ENCODE measurements around the gene JHY.
"Not testable (repeated sequence)": the region's sequence is repeated elsewhere in the genome, so short reads cannot be mapped to it uniquely, and the experiment has no call there.

Gene JHY

GRCh38 chr11:122861631-122862030, 20.9 kb upstream of the JHY start:
- DNase-seq (ENCODE audit: insufficient read length, low spot score) (no peak), FAIRE-seq (no peak)
- TF ChIP-seq, protein P1, sequence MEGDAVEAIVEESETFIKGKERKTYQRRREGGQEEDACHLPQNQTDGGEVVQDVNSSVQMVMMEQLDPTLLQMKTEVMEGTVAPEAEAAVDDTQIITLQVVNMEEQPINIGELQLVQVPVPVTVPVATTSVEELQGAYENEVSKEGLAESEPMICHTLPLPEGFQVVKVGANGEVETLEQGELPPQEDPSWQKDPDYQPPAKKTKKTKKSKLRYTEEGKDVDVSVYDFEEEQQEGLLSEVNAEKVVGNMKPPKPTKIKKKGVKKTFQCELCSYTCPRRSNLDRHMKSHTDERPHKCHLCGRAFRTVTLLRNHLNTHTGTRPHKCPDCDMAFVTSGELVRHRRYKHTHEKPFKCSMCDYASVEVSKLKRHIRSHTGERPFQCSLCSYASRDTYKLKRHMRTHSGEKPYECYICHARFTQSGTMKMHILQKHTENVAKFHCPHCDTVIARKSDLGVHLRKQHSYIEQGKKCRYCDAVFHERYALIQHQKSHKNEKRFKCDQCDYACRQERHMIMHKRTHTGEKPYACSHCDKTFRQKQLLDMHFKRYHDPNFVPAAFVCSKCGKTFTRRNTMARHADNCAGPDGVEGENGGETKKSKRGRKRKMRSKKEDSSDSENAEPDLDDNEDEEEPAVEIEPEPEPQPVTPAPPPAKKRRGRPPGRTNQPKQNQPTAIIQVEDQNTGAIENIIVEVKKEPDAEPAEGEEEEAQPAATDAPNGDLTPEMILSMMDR (IDR thresholded peaks at IDR 0.05; ENCODE audit: insufficient read depth, missing control alignments): no peak

DNA sequence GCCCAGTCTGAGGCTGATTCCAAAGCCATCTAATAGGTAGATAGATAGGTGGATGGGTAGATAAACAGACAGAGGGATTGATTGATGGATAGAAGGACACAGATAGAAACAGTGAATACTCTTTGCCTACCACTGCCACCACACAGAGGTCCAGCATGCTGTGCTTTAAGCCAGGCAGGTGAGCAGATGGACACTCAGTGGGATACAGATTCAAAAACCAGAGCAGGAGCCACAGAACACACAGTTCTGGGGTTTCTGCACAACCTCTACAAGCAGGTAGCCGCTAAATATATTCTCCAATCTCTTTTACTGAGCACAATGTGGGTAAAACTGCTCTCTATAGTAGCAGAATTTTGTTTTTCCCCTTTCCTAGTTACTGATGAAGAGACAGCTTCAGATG, 20.5 kb upstream of the JHY start:
- TF ChIP-seq, protein P1 (IDR thresholded peaks at IDR 0.05; ENCODE audit: insufficient read depth, missing control alignments): no peak
- DNase-seq (ENCODE audit: insufficient read length, low spot score) (no peak), FAIRE-seq (no peak)

DNA sequence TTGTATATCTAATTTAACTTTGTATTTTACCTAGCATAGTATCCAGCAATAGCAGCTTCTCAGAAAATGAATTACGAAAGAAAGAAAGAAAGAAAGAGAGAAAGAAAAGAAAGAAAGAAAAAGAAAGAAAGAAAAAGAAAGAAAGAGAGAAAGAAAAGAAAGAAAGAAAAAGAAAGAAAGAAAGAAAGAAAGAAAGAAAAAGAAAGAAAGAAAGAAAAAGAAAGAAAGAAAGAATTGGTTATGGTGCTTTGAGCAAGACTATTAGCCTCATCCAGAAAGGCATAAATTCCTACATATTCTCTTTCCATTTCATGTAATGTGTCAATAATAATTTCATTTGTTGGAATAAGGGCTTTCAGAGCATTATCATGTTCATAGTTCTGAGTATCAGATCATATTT, 19.4 kb upstream of the JHY start:
- not testable (repeated sequence) for DNase-seq (ENCODE audit: insufficient read length, low spot score); FAIRE-seq

- DNase-seq (ENCODE audit: insufficient read length, low spot score): no peak
- FAIRE-seq: no peak
- TF ChIP-seq, protein P1 (IDR thresholded peaks at IDR 0.05; ENCODE audit: insufficient read depth, missing control alignments): peak; percentile 86
Measured at GRCh38 chr11:122863704-122864326, 18.7 kb upstream of the JHY start.

DNA sequence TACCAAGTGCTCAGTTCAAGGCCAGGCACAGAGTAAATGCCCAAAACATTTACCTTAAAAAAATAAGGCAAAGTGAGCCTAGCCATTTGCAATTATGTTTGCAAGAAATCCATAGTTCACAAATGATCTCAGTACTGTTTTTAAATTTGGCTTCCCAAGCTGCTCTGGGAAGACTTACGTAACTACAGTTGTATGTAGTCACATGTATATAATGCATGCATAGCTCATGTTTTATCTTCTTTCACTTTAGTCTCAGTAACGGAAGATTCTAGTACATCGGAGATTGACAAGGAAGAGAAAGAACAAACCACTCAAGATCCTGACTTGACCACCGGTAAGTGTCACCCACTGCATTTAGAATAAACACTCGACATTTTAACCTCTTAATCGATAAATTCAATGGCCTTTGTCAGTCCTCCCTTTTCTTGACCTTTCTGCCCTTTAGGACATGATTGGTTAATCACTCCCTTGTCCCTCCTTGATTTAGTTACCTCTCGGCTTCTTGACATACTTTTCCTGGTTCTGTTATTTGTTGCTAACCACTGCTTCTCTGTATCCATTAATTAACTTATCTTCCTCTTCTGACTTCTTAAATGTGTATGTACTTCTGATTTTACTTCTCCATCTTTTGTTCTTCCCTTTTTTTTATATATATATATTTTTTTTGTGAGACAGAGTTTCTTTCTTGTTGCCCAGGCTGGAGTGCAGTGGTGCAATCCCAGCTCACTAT, 18.0 kb upstream of the JHY start:
- FAIRE-seq: no peak
- TF ChIP-seq, protein P1 (IDR thresholded peaks at IDR 0.05; ENCODE audit: insufficient read depth, missing control alignments): no peak
- DNase-seq (ENCODE audit: insufficient read length, low spot score): no peak

DNA sequence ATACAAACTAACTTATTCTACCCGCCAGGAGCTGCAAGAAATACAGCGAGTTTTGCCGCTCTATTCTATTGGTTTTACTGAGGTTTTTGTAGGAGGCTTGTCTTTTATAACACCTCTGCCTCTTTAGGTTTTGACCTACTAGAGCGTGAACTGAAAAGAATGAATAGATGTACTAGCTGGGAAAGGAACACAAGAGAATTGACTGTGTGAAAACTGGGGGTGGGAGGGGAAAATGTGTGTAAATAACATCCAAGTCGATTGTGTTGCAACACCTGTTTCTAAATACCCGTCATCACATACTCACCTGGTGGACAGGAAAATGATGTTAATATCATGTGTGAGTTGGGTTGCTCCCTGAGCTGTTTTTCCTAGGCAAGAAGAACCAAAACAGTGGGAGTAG, 12.9 kb upstream of the JHY start:
- TF ChIP-seq, protein P1 (IDR thresholded peaks at IDR 0.05; ENCODE audit: insufficient read depth, missing control alignments): no peak
- FAIRE-seq: no peak
- DNase-seq (ENCODE audit: insufficient read length, low spot score): no peak

DNA sequence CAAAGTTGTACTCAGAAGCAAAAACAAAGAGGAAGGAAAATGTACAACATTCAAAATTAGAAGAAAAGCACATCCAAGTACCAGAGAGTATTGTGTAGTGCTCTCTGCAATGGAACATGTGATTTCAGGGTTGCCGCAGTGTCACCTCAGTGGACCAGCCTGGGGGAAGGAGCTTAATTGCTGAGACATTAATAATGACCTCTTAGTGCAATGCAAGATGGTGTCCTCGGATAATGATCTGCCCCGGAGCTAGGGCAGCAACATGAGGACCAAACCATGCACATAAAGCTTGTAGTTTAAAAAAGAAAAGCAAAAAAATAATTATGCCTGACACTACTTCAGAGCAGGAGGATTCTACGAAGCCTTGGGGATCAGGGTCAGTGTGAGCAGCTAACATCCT, 11.3 kb upstream of the JHY start:
- TF ChIP-seq, protein P1 (IDR thresholded peaks at IDR 0.05; ENCODE audit: insufficient read depth, missing control alignments): no peak
- FAIRE-seq (no peak), DNase-seq (ENCODE audit: insufficient read length, low spot score) (no peak)
